GM12878 (cell line): ENCODE results near the gene CCDC120. TPM values are rescaled to one million over a fixed set of nuclear protein-coding genes. Genes with fewer than 3 reads are reported as not detected.

Source experiments
- ATAC-seq: fragments of 200-7000 bp; cut with Tn5 transposase; 3 replicates; pipeline ENCODE4 v1.9.1; 2020; ENCODE audit warnings: mild to moderate bottlenecking, moderate library complexity
- BruUV-seq: library from RNA; stranded (reverse); fragments of 400-500 nt; replicated peaks from 2 replicates; lab custom pipeline; 2021; lab: Mats Ljungman, UMichigan
- CTCF ChIA-PET: fragments of 300-600 bp; sonication (Branson Sonifier 250); formaldehyde crosslinking; extraction: SDS; loops from one replicate; lab custom pipeline; 2021; ENCODE audit warnings: inconsistent platforms; lab: Yijun Ruan, JAX
- POLR2A ChIA-PET: fragments of 350-600 bp; formaldehyde crosslinking; extraction: SDS; loops from one replicate; lab custom pipeline; 2021; ENCODE audit warnings: inconsistent platforms; lab: Charles Lee
- RAD21 ChIA-PET: fragments of 300-600 bp; sonication (Branson Sonifier 250); formaldehyde crosslinking; loops from one replicate; lab custom pipeline; 2023; ENCODE audit warnings: antibody characterized with exemption; ENCODE audit not compliant: unreplicated experiment; lab: Charles Lee
- SMC1A ChIA-PET: fragments of 300-600 bp; sonication (Branson Sonifier 250); formaldehyde crosslinking; loops from one replicate; lab custom pipeline; 2023; ENCODE audit not compliant: unreplicated experiment, uncharacterized antibody; lab: Charles Lee
- DNase-seq: peaks from one replicate; pipeline ENCODE4 v3.0.0-alpha.2; 2011; ENCODE audit warnings: low read depth, low spot score
- FAIRE-seq: peaks from 3 replicates; lab custom pipeline; 2011; peaks lifted over from hg19 to GRCh38; lab: Jason Lieb, UNC
- H2AFZ ChIP-seq: 2 replicates; pipeline ENCODE4 v1.6.0; 2011; ENCODE audit warnings: low read depth, low read length, control low read depth; ENCODE audit not compliant: control insufficient read depth
- H3K27ac ChIP-seq: 2 replicates; pipeline ENCODE4 v1.5.1; 2011; ENCODE audit warnings: control low read depth; ENCODE audit not compliant: control insufficient read depth, insufficient read depth
- H3K27me3 ChIP-seq, 2 experiments: replicated peaks in 1 of 2; 2 replicates each; pipeline versions ENCODE4 v1.6.0 to v1.6.1; 2011; ENCODE audit warnings: low read length in 1 of 2; ENCODE audit not compliant: control insufficient read depth in 2 of 2, insufficient read depth in 2 of 2
- H3K36me3 ChIP-seq, 2 experiments: 2 replicates each; pipeline ENCODE4 v1.5.1; 2011; ENCODE audit warnings: low read length in 1 of 2; ENCODE audit not compliant: control insufficient read depth in 2 of 2, insufficient read depth in 2 of 2
- H3K4me1 ChIP-seq: 2 replicates; pipeline ENCODE4 v1.6.1; 2011; ENCODE audit warnings: mild to moderate bottlenecking, low read length, moderate library complexity, mixed read lengths; ENCODE audit not compliant: control insufficient read depth, insufficient read depth
- H3K4me2 ChIP-seq: 2 replicates; pipeline ENCODE4 v1.6.0; 2011; ENCODE audit warnings: control low read depth; ENCODE audit not compliant: control insufficient read depth, insufficient read depth
- H3K4me3 ChIP-seq: fragments of 200-600 bp; sonication (generic); 2 replicates; pipeline ENCODE4 v1.5.1; 2016
- H3K79me2 ChIP-seq: 2 replicates; pipeline ENCODE4 v1.6.0; 2011; ENCODE audit warnings: low read length; ENCODE audit not compliant: control insufficient read depth, insufficient read depth
- H3K9ac ChIP-seq: 2 replicates; pipeline ENCODE4 v1.8.0; 2011; ENCODE audit warnings: low read length, control low read depth, mixed read lengths; ENCODE audit not compliant: control insufficient read depth, insufficient read depth
- H3K9me3 ChIP-seq: replicated peaks from 3 replicates; pipeline ENCODE4 v1.5.1; 2011; ENCODE audit warnings: mild to moderate bottlenecking, low read length; ENCODE audit not compliant: control insufficient read depth, insufficient read depth
- H4K20me1 ChIP-seq: 2 replicates; pipeline ENCODE4 v1.6.0; 2011; ENCODE audit not compliant: control insufficient read depth, insufficient read depth
- ATF2 ChIP-seq: IDR thresholded peaks from 2 replicates; pipeline ENCODE4 v1.6.1; 2012; ENCODE audit warnings: low read length, inconsistent platforms
- BHLHE40 ChIP-seq, 2 experiments: fragments of 450-650 bp in 1 of 2; IDR thresholded peaks; 2 replicates each; pipeline ENCODE4 v1.6.1; 2011 to 2017; ENCODE audit warnings: low read depth in 2 of 2, borderline replicate concordance in 1 of 2, improper control_type of control experiment in 1 of 2, low read length in 1 of 2, mild to moderate bottlenecking in 1 of 2
- CBFB ChIP-seq: IDR thresholded peaks from 2 replicates; pipeline ENCODE4 v1.6.1; 2016; ENCODE audit warnings: antibody characterized with exemption, low read depth
- E2F8 ChIP-seq: fragments of 450-650 bp; IDR thresholded peaks from 2 replicates; pipeline ENCODE4 v1.6.1; 2018; ENCODE audit warnings: mild to moderate bottlenecking, low read depth, moderate library complexity; ENCODE audit not compliant: partially characterized antibody
- EED ChIP-seq: sonication (generic); IDR thresholded peaks from 2 replicates; pipeline ENCODE4 v1.6.1; 2016; ENCODE audit warnings: antibody characterized with exemption, low read depth
- EGR1 ChIP-seq, 2 experiments: IDR thresholded peaks; 1 replicate in 1 of 2; 2 replicates in 1 of 2; pipeline ENCODE4 v1.6.1; 2011 to 2012; ENCODE audit warnings: low read depth in 2 of 2, low read length in 2 of 2, borderline replicate concordance in 1 of 2, mild to moderate bottlenecking in 1 of 2, moderate library complexity in 1 of 2
- FOXK2 ChIP-seq: fragments of 450-650 bp; IDR thresholded peaks from 2 replicates; pipeline ENCODE4 v1.6.1; 2017; ENCODE audit warnings: mild to moderate bottlenecking, moderate library complexity
- IKZF1 ChIP-seq: fragments of 450-650 bp; conservative IDR thresholded peaks from 2 replicates; pipeline ENCODE4 v1.6.1; 2017; ENCODE audit warnings: antibody characterized with exemption, mild to moderate bottlenecking
- IRF5 ChIP-seq: fragments of 450-650 bp; IDR thresholded peaks from 2 replicates; pipeline ENCODE4 v1.6.1; 2017; ENCODE audit warnings: borderline replicate concordance
- MTA2 ChIP-seq: fragments of 450-650 bp; IDR thresholded peaks from 2 replicates; pipeline ENCODE4 v1.6.1; 2016; ENCODE audit warnings: low read depth, mild to moderate bottlenecking, moderate library complexity
- NFXL1 ChIP-seq: fragments of 450-650 bp; IDR thresholded peaks from 2 replicates; pipeline ENCODE4 v1.6.1; 2017; ENCODE audit warnings: antibody characterized with exemption, mild to moderate bottlenecking, borderline replicate concordance
- NR2C1 ChIP-seq: fragments of 450-650 bp; IDR thresholded peaks from 2 replicates; pipeline ENCODE4 v1.6.1; 2017; ENCODE audit warnings: antibody characterized with exemption, mild to moderate bottlenecking, moderate library complexity
- POLR2AphosphoS5 ChIP-seq: IDR thresholded peaks from 2 replicates; pipeline ENCODE4 v1.6.1; 2011; ENCODE audit warnings: mild to moderate bottlenecking, low read length, inconsistent platforms
- RAD51 ChIP-seq: fragments of 450-650 bp; IDR thresholded peaks from 2 replicates; pipeline ENCODE4 v1.6.1; 2016; ENCODE audit warnings: moderate library complexity, mild to moderate bottlenecking, inconsistent platforms
- RB1 ChIP-seq: fragments of 450-650 bp; formaldehyde crosslinking; IDR thresholded peaks from 2 replicates; pipeline ENCODE4 v1.6.1; 2017; ENCODE audit warnings: mild to moderate bottlenecking, borderline replicate concordance
- RBBP5 ChIP-seq: fragments of 200-600 bp; sonication (generic); conservative IDR thresholded peaks from 2 replicates; pipeline ENCODE4 v1.6.1; 2016
- SMAD1 ChIP-seq: fragments of 450-650 bp; IDR thresholded peaks from 2 replicates; pipeline ENCODE4 v1.6.1; 2018; ENCODE audit warnings: mild to moderate bottlenecking, low read depth; ENCODE audit not compliant: partially characterized antibody
- SMARCA5 ChIP-seq: fragments of 450-650 bp; IDR thresholded peaks from 2 replicates; pipeline ENCODE4 v1.6.1; 2017; ENCODE audit warnings: mild to moderate bottlenecking
- SUPT20H ChIP-seq: IDR thresholded peaks from 2 replicates; pipeline ENCODE4 v1.6.1; 2011; ENCODE audit warnings: low read depth, mild to moderate bottlenecking, low read length, moderate library complexity, borderline replicate concordance; ENCODE audit not compliant: control insufficient read depth
- ZBED1 ChIP-seq: IDR thresholded peaks from 2 replicates; pipeline ENCODE4 v1.6.1; 2016; ENCODE audit warnings: borderline replicate concordance
- WGBS: methylation state at CpG from one replicate; pipeline ENCODE4 v1.1.6; 2016; ENCODE audit warnings: low lambda C conversion rate; ENCODE audit not compliant: insufficient replicate concordance, insufficient coverage; ENCODE audit errors: missing lambda C conversion rate; 5-methylcytosine and 5-hydroxymethylcytosine counted together
- in situ Hi-C: fragments of 300-500 bp; cut with MboI; formaldehyde crosslinking; loops from 9 replicates; pipeline ENCODE4 v1.14.3; 2018; ENCODE audit warnings: mixed read lengths
- intact Hi-C: fragments of 100-400 bp; cut with micrococcal nuclease; formaldehyde crosslinking; loops from one replicate; pipeline ENCODE4 v1.14.2; 2022; ENCODE audit not compliant: unreplicated experiment
- polyA plus RNA-seq, 11 experiments: library from polyadenylated mRNA; depleted of rRNA in 4 of 11; unstranded in 6 of 11; stranded (reverse) in 5 of 11; fragments of >200 nt; fragmentation: Nextera tagmentation in 4 of 11; fragmentation: Illumina TruSeq in 1 of 11; extraction: Ambion mirVana in 4 of 11; extraction: Trizol in 1 of 11; gene quantifications; 1 replicate in 1 of 11; 2 replicates in 10 of 11; pipeline versions ENCODE4 v1.2.1 to v1.2.3, GENCODE V29; 2011 to 2016; ENCODE audit warnings: inconsistent platforms in 2 of 11, missing spikeins in 2 of 11, low read depth in 1 of 11
- total RNA-seq, 4 experiments: library from RNA; depleted of rRNA in 3 of 4; stranded (reverse); fragments of >200 nt in 3 of 4; fragmentation: Illumina TruSeq in 1 of 4; extraction: Trizol in 1 of 4; gene quantifications; 2 replicates each; pipeline versions ENCODE4 v1.2.1 to v1.2.3, GENCODE V29; 2013 to 2021

The CCDC120 gene
- total and polyA plus RNA-seq, 10 of the 15 experiments (the other 5 are each of a cell fraction or from before 2014, with no cell fraction given), result 0.11 to 4.1 (median 0.76) TPM

- 34% methylated on average over 3 of the region's 3 CpGs for WGBS
- H4K20me1 ChIP-seq, result no peaks in the 10 kb centered on the region
- SMC1A ChIA-PET, result no interaction called here
- H3K4me1 ChIP-seq, result no peaks in the 10 kb centered on the region; the same call in 1 of the 2 replicates
- no peaks in the 10 kb centered on the region; a peak in 1 of 4 replicates for H3K36me3 ChIP-seq
- H3K9me3 ChIP-seq, result no peaks in the 10 kb centered on the region
- no peak overlapping the region for H2AFZ ChIP-seq
- no peak for DNase-seq
- H3K4me3 ChIP-seq, result no peak overlapping the region
- RAD21 ChIA-PET, result no interaction called here
- CTCF ChIA-PET, result interaction anchor here (1.2 kb wide), 1 partner anchor 89 kb away, joined by 4 read pairs; no protein-coding TSS in a partner anchor
- H3K4me2 ChIP-seq, result no peak overlapping the region
- intact Hi-C loops (no loop called here), in situ Hi-C loops (no loop called here)
- POLR2A ChIA-PET, result no interaction called here
- H3K27me3 ChIP-seq, result no peaks in the 10 kb centered on the region
- H3K27ac ChIP-seq, result no peak overlapping the region
- H3K9ac ChIP-seq, result no peak overlapping the region
- peaks cover 2% of the 10 kb centered on the region for H3K79me2 ChIP-seq
- no peak for ATAC-seq
- BruUV-seq, result no TSS peak
- TF ChIP-seq SMAD1, result no peak
- TF ChIP-seq POLR2AphosphoS5, result no peak
- no peak for TF ChIP-seq EGR1 (IDR thresholded peaks at IDR 0.05; ENCODE audit: borderline replicate concordance in 1 of 2, low read depth in 2 of 2, low read length in 2 of 2)
- TF ChIP-seq SMARCA5, result no peak
- TF ChIP-seq FOXK2, result no peak
- TF ChIP-seq ZBED1, result no peak
- TF ChIP-seq BHLHE40 (IDR thresholded peaks at IDR 0.05; ENCODE audit: borderline replicate concordance in 1 of 2, low read depth in 2 of 2, low read length in 1 of 2), result no peak
- no peak for TF ChIP-seq E2F8
- no peak for TF ChIP-seq RAD51
- no peak for TF ChIP-seq SUPT20H
- no peak for TF ChIP-seq CBFB
- TF ChIP-seq ATF2, result no peak
- TF ChIP-seq MTA2, result no peak
- TF ChIP-seq IRF5, result no peak
- no peak for TF ChIP-seq NR2C1
- TF ChIP-seq NFXL1, result no peak
- TF ChIP-seq IKZF1, result no peak
- no peak for TF ChIP-seq RBBP5
- no peak for TF ChIP-seq RB1
- no peak for TF ChIP-seq EED
- no peak for FAIRE-seq
Observed at GRCh38 chrX:49103637-49104036, 44.8 kb downstream of the CCDC120 start.
